Hepatocyte (in vitro differentiated cells): Measurements from ENCODE around the gene KRT27.

ENCODE experiments used
- CTCF ChIP-seq: fragments of 200-600 bp; sonication (generic); IDR thresholded peaks from 2 replicates; pipeline ENCODE4 v1.5.1; 2016; ENCODE audit warnings: antibody characterized with exemption, mild to moderate bottlenecking; ENCODE audit not compliant: poor library complexity
- EZH2 ChIP-seq: fragments of 200-600 bp; sonication (generic); IDR thresholded peaks from 2 replicates; pipeline ENCODE4 v1.6.1; 2016; ENCODE audit warnings: antibody characterized with exemption, mild to moderate bottlenecking, borderline replicate concordance
- EZH2phosphoT487 ChIP-seq: fragments of 200-600 bp; sonication (generic); IDR thresholded peaks from one replicate; pipeline ENCODE4 v1.6.1; 2018; ENCODE audit warnings: antibody characterized with exemption, mild to moderate bottlenecking, low read depth, moderate library complexity; ENCODE audit not compliant: unreplicated experiment, severe bottlenecking

GRCh38 chr17:40818343-40818732 lies 36.0 kb upstream of the KRT27 start:
- no peak for TF ChIP-seq CTCF
- TF ChIP-seq EZH2phosphoT487, result no peak
- TF ChIP-seq EZH2, result no peak
